Measurements from ENCODE around the gene TUBB. TPM values are rescaled to one million over a fixed set of nuclear protein-coding genes. Genes with fewer than 3 reads are reported as not detected.

TUBB gene
- total and polyA plus RNA-seq, 2 of the 4 experiments (the other 2 are of a cell fraction), result 1,401 to 2,004 TPM

GRCh38 chr6:30748851-30749540, 28.8 kb downstream of the TUBB start:
- ATAC-seq (ENCODE audit: low read depth), result no peak
- Histone ChIP-seq H2BK5ac (ENCODE audit: low read depth, low read length, poor library complexity, severe bottlenecking) (peak overlapping the region; percentile 71), H3K9me3 (ENCODE audit: control insufficient read depth, insufficient read depth, low read length) (no peaks in the 10 kb centered on the region), H3K9me1 (ENCODE audit: insufficient read depth, low read length) (peaks cover 27% of the 10 kb centered on the region), H3K4me2 (ENCODE audit: low read depth, low read length) (no peak overlapping the region), H4K20me1 (ENCODE audit: insufficient read depth, low read length) (peaks cover 2% of the 10 kb centered on the region), H2AFZ (replicated peaks; ENCODE audit: low read length, poor library complexity) (peak overlapping the region; percentile 78), H2AK5ac (ENCODE audit: low read depth, low read length) (peak overlapping the region; percentile 93), H4K8ac (ENCODE audit: low read depth in 2 of 2, low read length in 2 of 2) (peak overlapping the region; percentile 70 to 76), H3K14ac (replicated peaks; ENCODE audit: low read depth, low read length) (peak overlapping the region; percentile 92), H2BK15ac (ENCODE audit: low read depth, low read length) (peak overlapping the region; percentile 63; the same call in 2 of the 3 replicates), H3K4me1 (ENCODE audit: control insufficient read depth, insufficient read depth, low read length) (peaks cover 36% of the 10 kb centered on the region), H2BK120ac (ENCODE audit: low read depth, low read length) (peak overlapping the region; percentile 97), H3K23ac (ENCODE audit: low read depth, low read length) (peak overlapping the region; percentile 88), H3K27ac (ENCODE audit: insufficient read depth, low read length) (peak overlapping the region; percentile 48), H3K18ac (ENCODE audit: low read depth, low read length) (peak overlapping the region; percentile 98), H3K79me1 (ENCODE audit: low read depth in 1 of 2, low read length in 2 of 2) (peaks cover 16 to 45% of the 10 kb centered on the region in 2 experiments), H4K91ac (ENCODE audit: insufficient read depth, low read depth, low read length) (peak overlapping the region; percentile 93), H3K4ac (ENCODE audit: low read depth, low read length) (peak overlapping the region; percentile 95), H3K36me3 (ENCODE audit: control insufficient read depth, insufficient read depth, low read length) (no peaks in the 10 kb centered on the region), H2AK9ac (replicated peaks; ENCODE audit: low read depth, low read length, poor library complexity) (peak overlapping the region; percentile 85), H3K27me3 (ENCODE audit: control insufficient read depth, insufficient read depth, low read length) (no peaks in the 10 kb centered on the region), H3K4me3 (ENCODE audit: insufficient read depth, low read depth, low read length) (no peak overlapping the region), H3K56ac (ENCODE audit: extremely low read depth, insufficient read depth, low read length) (no peak overlapping the region), H2BK20ac (ENCODE audit: low read depth, low read length) (peak overlapping the region; percentile 96), H4K5ac (ENCODE audit: low read depth, low read length) (peak overlapping the region; percentile 90), H3K9ac (ENCODE audit: low read depth, low read length) (peak overlapping the region; percentile 22; the same call in 1 of the 2 replicates)
- DNase-seq, result peak; percentile 48
- in situ Hi-C loops (cut with MboI; ENCODE audit: low sequenced_read_pairs) (loop anchor here (5.0 kb wide), 1 partner anchor 73 kb away; no protein-coding TSS in a partner anchor), intact Hi-C loops (cut with micrococcal nuclease) (no loop called here), dilution Hi-C loops (cut with HindIII; ENCODE audit: low sequenced_read_pairs, unreplicated experiment) (no loop called here)
- WGBS, 2 experiments (ENCODE audit: extremely low coverage in 2 of 2, insufficient read length in 1 of 2), result 30% methylated on average over 2 of the region's 8 CpGs; no CpG with 5 or more reads in 1 of the 2 experiments
- ChIA-PET CTCF (no interaction called here), POLR2A (ENCODE audit: unreplicated experiment) (interaction anchor here (0.5 kb wide), 1 partner anchor 8 kb away, joined by 4 read pairs; no protein-coding TSS in a partner anchor)
- TF ChIP-seq FOS (IDR thresholded peaks at IDR 0.05; ENCODE audit: low read depth, low read length), result no peak
- no peak for TF ChIP-seq CEBPB (IDR thresholded peaks at IDR 0.05; ENCODE audit: low read depth, low read length)
- TF ChIP-seq, protein P1, sequence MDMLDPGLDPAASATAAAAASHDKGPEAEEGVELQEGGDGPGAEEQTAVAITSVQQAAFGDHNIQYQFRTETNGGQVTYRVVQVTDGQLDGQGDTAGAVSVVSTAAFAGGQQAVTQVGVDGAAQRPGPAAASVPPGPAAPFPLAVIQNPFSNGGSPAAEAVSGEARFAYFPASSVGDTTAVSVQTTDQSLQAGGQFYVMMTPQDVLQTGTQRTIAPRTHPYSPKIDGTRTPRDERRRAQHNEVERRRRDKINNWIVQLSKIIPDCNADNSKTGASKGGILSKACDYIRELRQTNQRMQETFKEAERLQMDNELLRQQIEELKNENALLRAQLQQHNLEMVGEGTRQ (IDR thresholded peaks at IDR 0.05; ENCODE audit: low read depth, low read length), result no peak
- no peak for TF ChIP-seq RCOR1 (IDR thresholded peaks at IDR 0.05; ENCODE audit: insufficient replicate concordance, low read length)
- TF ChIP-seq RAD21 (IDR thresholded peaks at IDR 0.05; ENCODE audit: low read length), result no peak
- no peak for TF ChIP-seq RFX5 (IDR thresholded peaks at IDR 0.05; ENCODE audit: low read depth, low read length)
- no peak for TF ChIP-seq BHLHE40 (IDR thresholded peaks at IDR 0.05; ENCODE audit: low read depth, low read length)
- TF ChIP-seq POLR2A (IDR thresholded peaks at IDR 0.05; ENCODE audit: low read depth, low read length), result no peak
- TF ChIP-seq MXI1 (IDR thresholded peaks at IDR 0.05; ENCODE audit: borderline replicate concordance, low read depth, low read length), result no peak
- no TSS peak for BruUV-seq (replicated peaks)
